Activated naive CD4-positive, alpha-beta T cell treated with anti-CD3 and anti-CD28 coated beads, Interleukin-2, amount 50 U/mL, for 72 hours (primary cell): ENCODE measurements around the gene GAR1. TPM values are rescaled to one million over a fixed set of nuclear protein-coding genes. Genes with fewer than 3 reads are reported as not detected.
A peak's percentile ranks its signal among the peaks of the same experiment; 100 is the strongest.
"Not testable (repeated sequence)": the region's sequence is repeated elsewhere in the genome, so short reads cannot be mapped to it uniquely, and the experiment has no call there.

ENCODE experiments used
- ATAC-seq, 2 donors: fragments of 150-1000 bp; cut with Tn5 transposase; 2 replicates each; pipeline ENCODE4 v1.10.0; 2021; ENCODE audit warnings: mild to moderate bottlenecking in 2 of 2, moderate library complexity in 2 of 2
- DNase-seq, 2 donors: peaks; one replicate each; pipeline ENCODE4 v3.0.0; 2021 to 2022; ENCODE audit warnings: low spot score in 2 of 2
- H3K27ac Mint-ChIP-seq, 2 donors: one replicate each; pipeline ENCODE4 v1.8.0; 2022; ENCODE audit warnings: mild to moderate bottlenecking in 2 of 2, mixed read lengths in 2 of 2
- H3K36me3 Mint-ChIP-seq, 2 donors: one replicate each; pipeline ENCODE4 v1.8.0; 2022; ENCODE audit warnings: mixed read lengths in 2 of 2
- H3K9me3 Mint-ChIP-seq, 2 donors: one replicate each; pipeline ENCODE4 v1.8.0; 2022; ENCODE audit warnings: mixed read lengths in 2 of 2
- total RNA-seq, 2 donors: library from RNA; stranded (reverse); gene quantifications; one replicate each; pipeline ENCODE4 v1.2.3, GENCODE V29; 2022

GAR1 gene
- total RNA-seq, 2 donors from 2014 or later, result 25.9 to 30.7 TPM

DNA sequence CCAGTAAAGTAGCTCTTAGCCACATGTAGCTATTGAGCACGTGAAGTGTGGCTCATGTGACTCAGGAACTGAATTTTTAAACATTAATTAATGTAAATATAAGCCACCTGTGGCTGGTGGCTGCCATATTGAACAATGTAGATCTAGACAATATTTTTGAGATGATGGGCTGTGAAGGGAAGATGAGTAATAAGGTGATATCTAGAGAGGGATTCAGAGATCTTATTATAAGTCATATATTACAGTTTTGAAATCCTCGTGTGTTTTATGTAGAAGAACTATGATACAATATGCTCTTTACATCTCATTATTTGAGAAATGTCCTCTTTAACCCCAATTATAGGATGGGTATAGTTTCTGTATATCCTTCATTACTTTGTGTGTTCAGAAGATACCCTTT lies 5.6 kb downstream of the GAR1 start:
- peak in 1 of 2 donors; percentile 5 for DNase-seq
- Mint-ChIP-seq H3K9me3 (peaks cover 0 to 7% of the 10 kb centered on the region in 2 donors), H3K27ac (peak overlapping the region; percentile 69 to 76), H3K36me3 (peaks cover 20 to 41% of the 10 kb centered on the region in 2 donors)
- ATAC-seq, result peak; percentile 37 to 83

DNA sequence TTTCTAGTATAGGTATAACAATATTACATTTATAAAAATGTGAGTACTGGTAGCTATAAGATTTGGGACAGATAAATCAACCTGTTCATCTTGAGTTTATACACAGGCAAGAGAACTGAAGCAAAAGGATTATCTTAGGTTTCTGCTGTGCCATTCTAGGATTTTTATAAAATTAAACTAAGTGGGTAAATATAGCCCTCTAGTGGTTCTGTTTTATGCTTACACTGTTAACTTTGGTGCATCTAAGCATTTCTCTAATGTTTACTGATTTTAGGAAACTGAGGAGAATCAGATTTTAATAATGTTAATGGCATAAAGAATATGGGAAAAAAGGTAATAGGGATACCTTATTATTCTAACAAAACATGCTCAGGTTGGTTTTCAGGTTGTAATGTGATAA lies 11.2 kb downstream of the GAR1 start:
- ATAC-seq (peak in 1 of 2 donors; percentile 38), DNase-seq (no peak)
- no peak overlapping the region for H3K27ac Mint-ChIP-seq
- peaks cover 0 to 6% of the 10 kb centered on the region in 2 donors for H3K36me3 Mint-ChIP-seq
- no peaks in the 10 kb centered on the region for H3K9me3 Mint-ChIP-seq

- Mint-ChIP-seq H3K36me3 (peaks cover 0 to 6% of the 10 kb centered on the region in 2 donors), H3K9me3 (no peaks in the 10 kb centered on the region), H3K27ac (no peak within 1 kb of the TSS)
- no peak for DNase-seq
- ATAC-seq, result no peak
Observed at GRCh38 chr4:109827672-109828071, 12.1 kb downstream of the GAR1 start, which contains the start of gene RRH. RRH (plus strand) TSS chr4:109827972; CDS start chr4:109828028, 56 bp downstream.

GRCh38 chr4:109833756-109834155 lies 18.2 kb downstream of the GAR1 start:
- no peaks in the 10 kb centered on the region for H3K9me3 Mint-ChIP-seq
- ATAC-seq (no peak), DNase-seq (no peak)
- peaks cover 6 to 21% of the 10 kb centered on the region in 2 donors for H3K36me3 Mint-ChIP-seq
- no peak overlapping the region for H3K27ac Mint-ChIP-seq

DNA sequence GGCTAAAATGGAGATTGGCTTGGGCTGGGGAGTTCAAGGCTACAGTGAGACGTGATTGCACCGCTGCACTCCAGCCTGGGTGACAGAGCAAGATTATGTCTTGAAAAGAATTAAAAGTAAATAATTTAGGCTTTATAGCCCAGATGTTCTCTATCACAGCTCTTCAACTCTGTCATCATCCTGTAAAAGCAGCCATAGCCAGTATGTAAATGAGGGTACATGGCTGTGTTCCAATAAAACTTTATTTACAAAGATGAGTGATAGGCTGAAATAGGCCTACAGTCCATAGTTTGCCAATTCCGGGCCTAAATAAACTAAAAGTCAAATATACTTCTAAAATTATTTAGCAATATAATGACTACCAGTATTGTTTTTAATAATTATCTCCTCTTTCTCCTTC lies 21.4 kb downstream of the GAR1 start:
- ATAC-seq (no peak), DNase-seq (no peak)
- Mint-ChIP-seq H3K36me3 (peaks cover 6 to 21% of the 10 kb centered on the region in 2 donors), H3K9me3 (no peaks in the 10 kb centered on the region), H3K27ac (no peak overlapping the region)

- Mint-ChIP-seq H3K9me3 (no peaks in the 10 kb centered on the region), H3K36me3 (no peaks in the 10 kb centered on the region), H3K27ac (no peak overlapping the region)
- no peak for ATAC-seq
- no peak for DNase-seq
Observed at GRCh38 chr4:109846395-109847098, 31.0 kb downstream of the GAR1 start.

DNA sequence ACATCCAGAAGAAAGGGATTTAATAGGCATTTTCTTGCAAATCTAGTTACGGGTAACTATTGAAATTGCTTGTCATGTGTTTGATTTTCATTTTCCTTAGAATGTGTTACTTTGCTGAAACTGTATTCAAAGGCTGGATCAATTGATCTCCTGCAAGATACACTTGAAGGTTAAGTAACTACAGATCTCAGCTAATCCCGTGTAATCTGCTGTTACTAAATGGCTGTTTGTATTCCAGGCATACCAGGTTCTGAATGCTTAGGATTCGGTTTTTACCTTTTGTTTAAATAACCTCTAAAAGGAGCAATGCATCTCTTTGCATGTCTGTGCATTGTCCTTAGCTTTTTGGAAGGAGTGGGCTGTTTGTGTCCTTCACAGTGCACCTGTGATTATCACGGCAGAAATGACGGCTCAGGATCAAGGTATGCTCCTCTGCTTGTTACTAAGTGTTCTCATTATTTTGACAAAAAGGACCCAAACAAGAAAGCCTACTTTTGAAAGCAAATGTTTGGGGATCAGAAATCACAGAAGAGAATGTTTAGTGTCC lies 32.4 kb downstream of the GAR1 start, which contains the start of gene LRIT3:
Gene LRIT3, plus strand, starts transcription at position 212 of the 547 bp plus-strand sequence. Its CDS starts 95 bp downstream, at position 307.
- Mint-ChIP-seq H3K27ac (no peak within 1 kb of the TSS), H3K9me3 (no peaks in the 10 kb centered on the region), H3K36me3 (peaks cover 0 to 2% of the 10 kb centered on the region in 2 donors)
- ATAC-seq, result no peak
- DNase-seq, result no peak

DNA sequence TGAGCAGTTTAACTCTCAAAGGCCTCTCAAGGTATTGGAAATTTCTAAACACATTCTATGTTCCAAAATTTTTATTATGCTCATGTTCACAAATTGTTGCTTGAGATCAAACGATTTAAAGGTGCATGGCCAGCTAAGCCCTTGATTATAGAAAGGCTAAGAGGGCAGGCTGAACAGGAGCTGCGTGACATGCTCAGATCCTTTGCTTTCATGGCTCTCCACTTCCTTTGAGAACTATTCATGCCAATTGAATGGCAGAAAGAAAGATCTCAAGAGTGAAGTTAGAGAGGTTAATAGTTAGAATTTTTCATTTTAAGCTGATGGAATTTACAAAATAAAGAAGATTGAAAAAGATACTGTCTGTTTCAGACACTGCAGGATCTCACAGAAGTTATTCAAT lies 32.9 kb downstream of the GAR1 start:
- ATAC-seq (no peak), DNase-seq (no peak)
- Mint-ChIP-seq H3K9me3 (no peaks in the 10 kb centered on the region), H3K36me3 (peaks cover 0 to 8% of the 10 kb centered on the region in 2 donors), H3K27ac (no peak overlapping the region)

DNA sequence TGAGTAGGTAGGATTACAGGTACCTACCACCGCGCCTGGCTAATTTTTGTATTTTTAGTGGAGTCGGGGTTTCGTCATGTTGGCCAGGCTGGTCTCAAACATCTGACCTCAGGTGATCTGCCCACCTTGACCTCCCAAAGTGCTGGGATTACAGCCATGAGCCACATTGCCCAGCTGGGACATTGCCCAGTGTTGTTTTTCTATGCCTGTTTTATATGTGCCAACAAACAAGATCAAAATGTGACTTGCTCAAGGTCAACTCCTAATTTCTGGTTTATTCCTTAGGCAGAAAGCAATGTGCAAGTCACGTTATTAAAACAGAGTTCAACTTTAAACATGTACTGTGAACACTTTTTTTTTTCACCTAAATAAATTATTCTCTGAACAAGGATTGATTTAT lies 35.0 kb downstream of the GAR1 start:
- no peak overlapping the region for H3K27ac Mint-ChIP-seq
- DNase-seq (no peak), ATAC-seq (no peak)
- H3K36me3 Mint-ChIP-seq, result peaks cover 2 to 14% of the 10 kb centered on the region in 2 donors
- peaks cover 2% of the 10 kb centered on the region in 2 donors for H3K9me3 Mint-ChIP-seq

- not testable (repeated sequence) for ATAC-seq, DNase-seq, H3K27ac Mint-ChIP-seq
- Mint-ChIP-seq H3K36me3 (peaks cover 13 to 26% of the 10 kb centered on the region in 2 donors), H3K9me3 (peaks cover 5 to 13% of the 10 kb centered on the region in 2 donors)
Observed at GRCh38 chr4:109859426-109860300, 44.1 kb downstream of the GAR1 start.

GRCh38 chr4:109861271-109861670 lies 45.7 kb downstream of the GAR1 start:
- no peak overlapping the region for H3K27ac Mint-ChIP-seq
- H3K36me3 Mint-ChIP-seq, result peaks cover 4 to 17% of the 10 kb centered on the region in 2 donors
- no peak for ATAC-seq
- DNase-seq, result no peak
- peaks cover 0 to 4% of the 10 kb centered on the region in 2 donors for H3K9me3 Mint-ChIP-seq

GRCh38 chr4:109861916-109862511 lies 46.5 kb downstream of the GAR1 start:
- no peak for DNase-seq
- Mint-ChIP-seq H3K9me3 (no peaks in the 10 kb centered on the region), H3K27ac (no peak overlapping the region), H3K36me3 (peaks cover 0 to 14% of the 10 kb centered on the region in 2 donors)
- no peak for ATAC-seq

GRCh38 chr4:109864134-109864533 lies 48.6 kb downstream of the GAR1 start:
- Mint-ChIP-seq H3K9me3 (no peaks in the 10 kb centered on the region), H3K36me3 (peaks cover 0 to 1% of the 10 kb centered on the region in 2 donors), H3K27ac (no peak overlapping the region)
- DNase-seq (no peak), ATAC-seq (no peak)

- Mint-ChIP-seq H3K36me3 (peaks cover 0 to 5% of the 10 kb centered on the region in 2 donors), H3K27ac (peak overlapping the region in 1 of 2 donors; percentile 73), H3K9me3 (no peaks in the 10 kb centered on the region)
- ATAC-seq (no peak), DNase-seq (no peak)
Observed at GRCh38 chr4:109870061-109870460, 54.5 kb downstream of the GAR1 start.

DNA sequence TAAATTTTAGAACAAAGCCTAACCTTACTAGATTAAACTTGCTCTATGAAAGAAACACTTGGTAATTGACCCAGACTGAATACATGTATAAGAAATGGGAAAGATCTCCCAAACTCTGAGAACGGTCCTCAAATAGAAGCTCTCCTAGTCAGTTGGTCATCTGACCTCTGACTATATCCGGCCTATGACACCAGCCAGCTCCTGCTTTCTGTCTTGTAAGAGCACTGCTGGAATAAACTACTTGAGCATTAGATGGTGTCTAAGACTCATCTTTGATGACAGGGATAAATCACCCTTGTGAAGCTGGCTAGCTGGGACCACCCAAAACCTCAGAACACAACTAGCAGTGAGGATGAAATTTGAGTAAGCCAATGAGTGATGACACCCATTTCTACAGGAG lies 56.5 kb downstream of the GAR1 start:
- peaks cover 0 to 5% of the 10 kb centered on the region in 2 donors for H3K36me3 Mint-ChIP-seq
- DNase-seq, result no peak
- peaks cover 0 to 3% of the 10 kb centered on the region in 2 donors for H3K9me3 Mint-ChIP-seq
- H3K27ac Mint-ChIP-seq, result no peak overlapping the region
- no peak for ATAC-seq

DNA sequence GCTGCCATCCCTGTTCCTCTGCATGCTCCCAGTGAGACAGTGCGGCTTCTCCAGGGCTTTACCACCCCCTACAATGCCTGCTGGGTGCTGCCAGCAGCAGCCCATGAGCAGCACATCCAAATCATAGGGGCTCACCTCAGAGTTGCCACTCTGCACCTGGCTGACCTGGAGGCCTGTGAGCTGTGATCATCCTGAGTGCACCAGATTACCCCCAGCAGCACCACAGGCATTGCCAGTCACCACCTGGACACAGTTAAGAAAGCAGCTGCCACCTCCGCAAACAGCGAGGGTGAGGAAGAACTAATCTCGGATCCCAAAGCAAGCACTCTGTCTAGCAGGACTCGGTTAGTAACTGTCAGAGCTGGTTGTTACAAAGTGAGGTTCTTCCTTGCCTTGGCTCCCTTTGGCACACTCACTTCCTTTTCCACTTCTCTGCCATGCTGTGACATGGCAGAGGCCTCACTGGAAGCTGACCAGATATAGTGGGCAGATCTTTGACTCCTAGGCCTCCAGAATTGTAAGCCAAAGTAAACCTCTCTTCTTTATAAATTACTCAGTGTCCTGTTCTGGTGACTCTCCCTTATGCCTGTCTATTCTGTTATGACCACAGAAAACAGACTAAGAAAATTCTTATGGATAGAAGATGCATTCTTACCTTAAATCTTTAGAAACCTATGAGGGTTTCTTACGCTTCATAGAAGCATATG lies 57.5 kb downstream of the GAR1 start:
- DNase-seq (no peak), ATAC-seq (no peak)
- peaks cover 0 to 3% of the 10 kb centered on the region in 2 donors for H3K9me3 Mint-ChIP-seq
- peaks cover 0 to 5% of the 10 kb centered on the region in 2 donors for H3K36me3 Mint-ChIP-seq
- no peak overlapping the region for H3K27ac Mint-ChIP-seq
